ENCODE measurements around the gene TACC2.

TACC2 gene

GRCh38 chr10:122249303-122249850, 260.4 kb downstream of the TACC2 start:
- no peak for DNase-seq (ENCODE audit: low spot score)

GRCh38 chr10:122249991-122250750, 261.2 kb downstream of the TACC2 start:
- no peak for DNase-seq (ENCODE audit: low spot score)

- DNase-seq (ENCODE audit: low spot score), result no peak
Measured at GRCh38 chr10:122251459-122252255, 262.7 kb downstream of the TACC2 start.

DNA sequence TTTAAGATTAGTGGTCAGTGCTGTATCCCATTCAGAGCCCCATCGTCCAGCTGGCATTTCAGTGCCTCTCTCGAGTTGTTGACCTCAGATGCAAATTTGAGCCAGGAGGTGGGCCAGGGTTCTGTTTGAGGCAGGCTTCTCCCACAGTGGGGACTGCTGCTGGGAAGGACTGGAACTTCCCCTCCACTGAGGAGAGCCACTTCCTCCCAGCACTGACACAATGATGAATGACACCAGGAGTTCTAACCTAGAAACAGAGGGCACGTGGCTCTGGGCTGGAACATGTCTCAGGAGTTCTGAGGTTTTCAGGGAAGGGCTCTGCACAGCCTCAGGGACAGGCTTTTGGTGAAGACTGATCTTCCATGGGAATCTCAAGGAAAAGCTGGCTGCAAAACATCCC, 263.8 kb downstream of the TACC2 start:
- no peak for DNase-seq (ENCODE audit: low spot score)

GRCh38 chr10:122253605-122254004, 264.6 kb downstream of the TACC2 start:
- no peak for DNase-seq (ENCODE audit: low spot score)

- peak; percentile 67 for DNase-seq (ENCODE audit: low spot score)
Measured at GRCh38 chr10:122254831-122255230, 265.9 kb downstream of the TACC2 start.

- DNase-seq (ENCODE audit: low spot score), result no peak
Measured at GRCh38 chr10:122255509-122256301, 266.7 kb downstream of the TACC2 start.

DNA sequence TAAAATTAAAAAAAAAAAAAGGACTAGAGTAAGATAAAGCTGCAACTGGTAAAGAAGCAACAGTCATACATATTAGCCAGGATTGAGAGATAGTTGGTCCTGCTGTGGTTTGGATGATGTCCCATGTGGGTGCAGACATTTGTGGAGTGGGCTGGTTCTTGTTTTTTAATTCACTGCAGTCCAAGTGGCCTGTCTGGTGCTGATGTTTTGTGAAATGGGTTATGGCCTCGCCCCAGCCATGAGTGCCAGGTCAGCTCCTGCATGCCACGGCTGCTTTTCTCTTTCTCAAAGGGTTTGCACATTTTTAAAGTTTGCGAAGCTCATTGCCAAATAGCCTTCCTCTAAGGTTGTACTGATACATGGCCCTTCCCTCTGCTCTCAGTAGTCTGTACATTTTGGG, 268.1 kb downstream of the TACC2 start:
- no peak for DNase-seq (ENCODE audit: low spot score)

GRCh38 chr10:122258136-122259074, 269.4 kb downstream of the TACC2 start:
- no peak for DNase-seq (ENCODE audit: low spot score)

- no peak for DNase-seq (ENCODE audit: low spot score)
Measured at GRCh38 chr10:122259075-122259466, 270.1 kb downstream of the TACC2 start.

DNA sequence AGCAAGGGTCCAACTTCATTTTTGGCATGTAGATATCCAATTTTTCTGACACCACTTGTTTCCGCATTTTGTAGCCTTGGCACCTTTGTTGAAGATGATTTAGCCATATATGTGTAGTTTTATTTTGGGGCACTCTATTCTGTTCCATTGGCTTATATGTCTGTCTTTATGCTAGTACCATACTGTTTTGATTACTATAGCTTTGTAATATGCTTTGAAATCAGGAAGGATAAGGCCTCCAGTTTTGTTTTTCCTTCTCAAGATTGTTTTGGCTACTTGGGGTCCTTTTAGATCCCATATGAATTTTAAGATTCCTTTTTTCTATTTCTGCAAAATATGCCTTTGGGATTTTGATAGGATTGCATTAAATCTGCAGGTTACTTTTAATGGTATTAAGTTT, 272.6 kb downstream of the TACC2 start:
- DNase-seq (ENCODE audit: low spot score), result no peak

- DNase-seq (ENCODE audit: low spot score), result no peak
Measured at GRCh38 chr10:122263971-122264370, 275.0 kb downstream of the TACC2 start.

- no peak for DNase-seq (ENCODE audit: low spot score)
Measured at GRCh38 chr10:122264436-122264835, 275.5 kb downstream of the TACC2 start.

- DNase-seq (ENCODE audit: low spot score), result no peak
Measured at GRCh38 chr10:122264931-122265330, 276.0 kb downstream of the TACC2 start.

GRCh38 chr10:122265896-122266295, 276.9 kb downstream of the TACC2 start:
- no peak for DNase-seq (ENCODE audit: low spot score)

DNA sequence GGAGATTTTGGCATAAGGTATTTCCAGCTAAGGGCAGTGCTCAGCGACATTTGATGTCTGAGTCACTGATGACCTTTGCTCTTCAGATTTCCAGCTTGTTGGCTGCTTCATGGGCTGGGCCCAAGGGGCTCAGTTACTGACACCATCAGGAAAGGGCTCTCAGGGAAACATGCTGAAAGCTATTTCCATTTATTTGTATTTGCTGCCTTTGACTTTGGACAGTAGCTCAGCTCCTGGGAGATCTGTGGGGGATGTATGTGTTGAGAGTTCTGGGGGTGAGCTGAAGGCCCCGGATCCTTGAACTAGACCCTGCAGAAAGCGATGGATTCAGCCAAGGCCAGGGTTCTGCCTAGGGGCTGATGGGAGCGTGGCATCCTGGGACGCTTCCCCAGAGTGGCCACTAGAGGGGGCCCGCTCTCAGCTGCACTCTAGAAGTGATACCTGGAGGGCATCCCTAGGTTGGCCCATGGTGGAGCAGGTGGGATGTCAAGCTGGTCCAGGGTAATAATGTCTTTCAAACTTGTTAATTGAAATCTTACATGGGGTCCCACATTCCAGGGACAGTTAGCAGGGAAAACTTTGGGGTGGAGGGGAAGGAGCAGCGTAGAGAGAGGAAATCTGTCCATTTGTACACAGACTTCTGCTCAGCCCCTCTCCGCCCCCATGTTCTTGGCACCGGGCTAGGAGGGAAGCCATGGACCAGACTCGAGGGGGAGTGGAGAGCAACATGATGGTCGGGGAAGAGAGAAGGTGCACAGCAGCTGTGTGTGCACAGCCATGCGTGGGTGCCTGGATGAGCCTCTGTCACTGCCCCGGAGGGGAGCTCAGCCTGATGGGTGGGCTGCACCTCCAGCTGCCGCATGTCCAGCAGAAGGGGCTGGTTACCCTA, 279.1 kb downstream of the TACC2 start:
- no peak for DNase-seq (ENCODE audit: low spot score)

DNA sequence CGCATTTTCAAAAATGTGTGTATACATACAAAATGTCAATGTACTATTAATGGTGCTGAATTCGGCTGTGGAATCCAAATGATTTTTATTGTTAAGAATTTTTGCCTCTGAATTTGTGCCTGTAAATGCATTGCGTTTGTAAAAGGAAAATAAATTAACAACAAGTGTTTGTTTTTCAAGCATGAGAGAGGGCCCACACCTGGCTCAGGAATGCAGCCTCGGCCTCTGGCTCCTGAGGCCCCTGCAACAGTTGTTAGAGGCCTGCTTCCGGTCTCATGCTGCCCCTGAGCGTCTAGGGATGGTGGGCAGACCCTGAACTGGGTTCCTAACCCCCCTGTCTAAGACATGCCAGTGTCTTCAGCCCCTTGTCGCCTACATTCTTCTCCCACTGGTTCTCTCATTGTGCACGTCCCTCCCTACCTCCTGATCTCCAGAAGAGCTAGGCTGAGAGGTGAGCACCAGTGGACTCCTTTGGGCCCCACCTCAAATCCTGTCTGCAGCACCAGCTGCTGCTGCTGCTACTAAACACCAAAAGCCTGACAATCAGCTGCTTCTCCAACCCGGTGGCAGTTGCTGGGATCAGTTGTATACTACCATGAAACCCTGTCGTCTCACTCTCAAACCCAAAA, 280.2 kb downstream of the TACC2 start:
- DNase-seq (ENCODE audit: low spot score), result no peak

GRCh38 chr10:122271076-122271475, 282.1 kb downstream of the TACC2 start, which contains the start of gene BTBD16:
BTBD16 (plus strand) TSS chr10:122271296; CDS start chr10:122275082, 3,786 bp downstream.
- no peak for DNase-seq (ENCODE audit: low spot score)

DNA sequence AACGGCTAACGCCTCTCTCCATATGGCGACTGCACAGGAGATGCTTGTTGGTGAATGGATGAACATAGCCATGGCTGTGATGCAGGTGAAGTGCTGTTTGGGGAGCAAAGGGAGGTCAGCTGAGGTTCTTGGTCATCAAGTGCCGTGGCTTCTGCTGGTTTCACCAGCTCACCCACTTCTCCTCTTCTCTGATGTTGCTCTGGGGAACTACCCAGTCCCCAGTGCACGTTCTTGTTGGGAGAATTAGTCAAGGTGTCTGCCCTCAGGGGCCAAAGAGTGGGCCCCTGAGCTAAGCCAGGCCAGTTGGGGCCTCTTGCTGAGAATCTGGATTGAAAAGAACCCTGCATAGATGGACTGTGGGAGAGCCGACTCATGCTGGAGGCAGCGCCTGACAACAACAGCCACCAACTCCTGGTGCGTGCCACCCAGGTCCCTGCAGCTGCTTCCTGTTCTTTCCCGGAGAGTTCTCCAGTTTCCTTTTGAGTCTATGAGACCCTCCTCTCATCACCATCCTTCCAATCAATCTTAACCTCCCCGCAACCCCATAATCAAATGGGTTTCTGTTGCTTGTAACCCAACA, 285.1 kb downstream of the TACC2 start:
- no peak for DNase-seq (ENCODE audit: low spot score)

All from putamen (tissue), 1 donor.